Ovary (tissue), 3 donors: ENCODE measurements around the gene NECAB2.

Experiments
- CTCF ChIP-seq, 3 donors: fragments of 450-650 bp in 2 of 3; fragments of 200-600 bp in 1 of 3; IDR thresholded peaks; one replicate each; pipeline versions ENCODE4 v1.5.1 to v1.8.0; 2016 to 2022; ENCODE audit warnings: antibody characterized with exemption in 3 of 3, mild to moderate bottlenecking in 1 of 3
- EP300 ChIP-seq: sonication (generic); formaldehyde crosslinking; IDR thresholded peaks from one replicate; pipeline ENCODE4 v1.6.1; 2017; ENCODE audit warnings: antibody characterized with exemption
- donor health status: DM: no; HTN: no; CAD: no.

GRCh38 chr16:84036131-84036530 is 68.1 kb downstream of the NECAB2 start:
- no peak for TF ChIP-seq CTCF (IDR thresholded peaks at IDR 0.05)
- no peak for TF ChIP-seq EP300
